K562 (cell line): ENCODE measurements around the gene BCL2L1. TPM values are rescaled to one million over a fixed set of nuclear protein-coding genes. Genes with fewer than 3 reads are reported as not detected.

ENCODE experiments used
- ASH1L ChIP-seq: fragments of 450-650 bp; IDR thresholded peaks from 2 replicates; pipeline ENCODE4 v1.6.1; 2018; ENCODE audit warnings: borderline replicate concordance, mild to moderate bottlenecking, low read depth; ENCODE audit not compliant: partially characterized antibody
- ATF4 ChIP-seq: fragments of 450-650 bp; formaldehyde crosslinking; IDR thresholded peaks from 2 replicates; pipeline ENCODE4 v1.4.0; 2022; ENCODE audit warnings: mild to moderate bottlenecking, moderate library complexity
- CTCFL ChIP-seq: IDR thresholded peaks from 2 replicates; pipeline ENCODE4 v1.6.1; 2011; ENCODE audit warnings: borderline replicate concordance, low read depth, mild to moderate bottlenecking, moderate library complexity, low read length; ENCODE audit not compliant: insufficient read depth, poor library complexity, severe bottlenecking
- GATAD2B ChIP-seq: fragments of 450-650 bp; IDR thresholded peaks from 2 replicates; pipeline ENCODE4 v1.6.1; 2017; ENCODE audit warnings: mild to moderate bottlenecking, borderline replicate concordance
- MNT ChIP-seq, 2 experiments: fragments of 450-650 bp; conservative IDR thresholded peaks; 2 replicates each; pipeline ENCODE4 v1.6.1; 2017; ENCODE audit warnings: mild to moderate bottlenecking in 2 of 2, moderate library complexity in 2 of 2
- MTA1 ChIP-seq: fragments of 450-650 bp; IDR thresholded peaks from 2 replicates; pipeline ENCODE4 v1.6.1; 2017; ENCODE audit warnings: borderline replicate concordance
- NFRKB ChIP-seq: fragments of 450-650 bp; IDR thresholded peaks from 2 replicates; pipeline ENCODE4 v1.6.1; 2016; ENCODE audit warnings: low read depth
- NKRF ChIP-seq: fragments of 450-650 bp; IDR thresholded peaks from 2 replicates; pipeline ENCODE4 v1.6.1; 2016; ENCODE audit warnings: borderline replicate concordance
- POLR2G ChIP-seq: fragments of 200-400 bp; formaldehyde crosslinking; IDR thresholded peaks from 2 replicates; pipeline ENCODE4 v1.6.1; 2017; ENCODE audit warnings: low read depth, mild to moderate bottlenecking, antibody characterized with exemption, low read length, moderate library complexity
- PREB ChIP-seq: sonication (generic); formaldehyde crosslinking; IDR thresholded peaks from 2 replicates; pipeline ENCODE4 v1.8.1; 2023; ENCODE audit warnings: mild to moderate bottlenecking, missing genetic modification reagents
- SNIP1 ChIP-seq: fragments of 450-650 bp; IDR thresholded peaks from 2 replicates; pipeline ENCODE4 v1.7.1; 2017; ENCODE audit warnings: low read depth, mild to moderate bottlenecking
- TBL1XR1 ChIP-seq, 2 experiments: IDR thresholded peaks; 2 replicates each; pipeline ENCODE4 v1.6.1; 2012; ENCODE audit warnings: improper control_type of control experiment in 2 of 2, low read length in 2 of 2, mild to moderate bottlenecking in 1 of 2
- ZNF239 ChIP-seq: fragments of 250-450 bp; sonication (Bioruptor Pico); IDR thresholded peaks from 2 replicates; pipeline ENCODE4 v1.4.0; 2020; ENCODE audit warnings: mild to moderate bottlenecking
- ZNF740 ChIP-seq, 3 experiments: fragments of 200-800 bp in 1 of 3; sonication (Bioruptor generic) in 1 of 3; sonication (generic) in 1 of 3; formaldehyde crosslinking in 1 of 3; IDR thresholded peaks; 2 replicates each; pipeline versions ENCODE4 v1.6.1 to v1.8.0; 2016 to 2022; ENCODE audit warnings: mild to moderate bottlenecking in 2 of 3, missing compliant biosample characterization in 2 of 3, missing genetic modification characterization in 2 of 3, missing genetic modification reagents in 1 of 3
- polyA plus RNA-seq, 8 experiments: library from polyadenylated mRNA; depleted of rRNA in 4 of 8; stranded (reverse) in 5 of 8; unstranded in 3 of 8; fragments of >200 nt; fragmentation: Nextera tagmentation in 2 of 8; fragmentation: Illumina TruSeq in 1 of 8; extraction: Ambion mirVana in 2 of 8; extraction: Trizol in 1 of 8; gene quantifications; 2 replicates each; pipeline versions ENCODE4 v1.2.1 to v1.2.3, GENCODE V29; 2011 to 2014; ENCODE audit warnings: inconsistent platforms in 1 of 8, missing spikeins in 1 of 8
- total RNA-seq, 7 experiments: library from RNA; depleted of rRNA in 6 of 7; stranded (reverse); fragments of >200 nt in 6 of 7; fragmentation: Illumina TruSeq in 2 of 7; extraction: Trizol in 2 of 7; gene quantifications; 2 replicates each; pipeline versions ENCODE4 v1.2.1 to v1.2.3, GENCODE V29; 2011 to 2021; ENCODE audit warnings: low replicate concordance in 1 of 7

The BCL2L1 gene
- total and polyA plus RNA-seq, 9 of the 15 experiments (the other 6 are each of a cell fraction or from before 2014, with no cell fraction given): 3.3 to 182 (median 120) TPM

GRCh38 chr20:31723319-31724078 is 831 bp upstream of the BCL2L1 start (continued):
- TF ChIP-seq NFRKB (peak; percentile 66; the same call in 1 of the 2 replicates), POLR2G (peak; percentile 80), ASH1L (peak; percentile 96), MTA1 (peak; percentile 39; the same call in 1 of the 2 replicates), SNIP1 (peak; percentile 73; the same call in 1 of the 2 replicates), ZNF239 (peak; percentile 41; the same call in 1 of the 2 replicates), ATF4 (CRISPR knock-in tag) (peak; percentile 73), TBL1XR1 (IDR thresholded peaks at IDR 0.05; ENCODE audit: low read length in 2 of 2) (peak in 1 of 2 experiments; percentile 39; a peak in 2 of 4 replicates), MNT (conservative IDR thresholded peaks at IDR 0.05) (peak; percentile 39 to 79), GATAD2B (peak; percentile 76; the same call in 1 of the 2 replicates), PREB (CRISPR knock-in tag) (0 out of 2 replicates have a peak, but pooled peaks have one; percentile 45), NKRF (peak; percentile 13; the same call in 1 of the 2 replicates), ZNF740 (CRISPR knock-in tag; IDR thresholded peaks at IDR 0.05) (peak; percentile 62; the same call in 1 of the 2 replicates), ZNF740 (tag; IDR thresholded peaks at IDR 0.05) (peak in 1 of 2 experiments; percentile 75; a peak in 2 of 4 replicates), CTCFL (peak; percentile 66)
